HG03457 (cell line): ENCODE data around the gene RPP25.
"Not testable (repeated sequence)": the region's sequence is repeated elsewhere in the genome, so short reads cannot be mapped to it uniquely, and the experiment has no call there.

Source experiments
- ATAC-seq: cut with Tn5 transposase; IDR thresholded peaks from one replicate; pipeline ENCODE4 v1.9.1; 2021; ENCODE audit warnings: moderate number of reproducible peaks; ENCODE audit not compliant: unreplicated experiment

The RPP25 gene

GRCh38 chr15:74924525-74924924, 32.0 kb downstream of the RPP25 start:
- ATAC-seq = no peak

- ATAC-seq = no peak
Observed at GRCh38 chr15:74920456-74920855, 36.1 kb downstream of the RPP25 start.

- no peak for ATAC-seq
Observed at GRCh38 chr15:74917676-74918075, 38.9 kb downstream of the RPP25 start.

GRCh38 chr15:74913799-74914198, 42.8 kb downstream of the RPP25 start:
- ATAC-seq = not testable (repeated sequence)

- no peak for ATAC-seq
Observed at GRCh38 chr15:74913041-74913440, 43.5 kb downstream of the RPP25 start.

- ATAC-seq = no peak
Observed at GRCh38 chr15:74908635-74909034, 47.9 kb downstream of the RPP25 start.

GRCh38 chr15:74907163-74907870, 49.3 kb downstream of the RPP25 start:
- ATAC-seq = no peak

GRCh38 chr15:74906450-74907162, 50.0 kb downstream of the RPP25 start, which contains the start of gene FAM219B:
FAM219B (minus strand) TSS chr15:74906851; CDS start chr15:74906800, 51 bp downstream.
- no peak for ATAC-seq

GRCh38 chr15:74906067-74906449, 50.5 kb downstream of the RPP25 start:
- no peak for ATAC-seq
